Medulla oblongata (tissue), 1 donor: ENCODE data around the gene SPINK2.

ENCODE experiments used
- DNase-seq: peaks from one replicate; pipeline ENCODE4 v3.0.0-alpha.2; 2015; ENCODE audit errors: extremely low spot score

SPINK2 gene

DNA sequence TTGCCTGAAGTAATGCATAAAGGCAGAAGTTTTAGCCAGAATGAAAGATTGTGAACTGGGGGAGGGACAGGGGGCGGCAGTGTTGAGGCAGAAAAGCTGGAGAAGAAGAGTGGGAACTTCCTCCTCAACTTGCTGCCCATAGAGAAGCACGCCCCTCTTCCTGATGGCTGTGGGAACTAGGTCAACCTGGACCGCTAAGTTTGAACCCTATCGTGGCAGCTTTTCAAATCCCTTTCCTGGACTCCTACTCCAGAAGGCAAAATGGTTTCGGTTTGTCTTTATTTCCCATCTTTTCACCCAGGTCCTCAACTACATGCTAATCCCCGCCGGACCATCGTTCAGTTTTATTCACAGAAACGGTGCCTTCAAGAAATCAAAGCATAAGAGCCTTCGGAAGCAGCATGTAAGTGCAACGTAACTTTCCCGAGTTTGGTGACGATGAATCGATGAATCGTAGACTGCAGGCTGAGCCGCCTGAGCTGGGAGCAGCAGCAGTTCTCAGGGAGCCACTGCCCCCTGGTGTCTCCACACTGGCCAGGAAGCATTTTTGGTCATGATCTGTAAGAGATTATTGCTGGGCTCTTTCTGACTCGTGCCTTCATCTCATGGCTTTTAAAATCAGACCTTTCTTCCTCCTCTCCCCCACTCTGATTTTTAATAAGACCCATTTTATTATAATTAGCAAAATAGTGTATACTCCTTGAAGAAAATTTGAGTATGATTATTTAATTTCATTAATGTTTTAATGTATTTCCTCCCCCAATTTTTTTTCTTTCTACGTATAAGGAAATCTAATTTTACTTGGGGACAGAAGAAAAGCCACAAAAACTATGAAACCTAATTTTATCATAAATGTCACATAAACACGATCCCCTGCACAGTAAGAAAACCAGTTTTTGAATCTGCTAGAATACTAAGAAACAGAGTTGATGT is 21.4 kb downstream of the SPINK2 start:
- peak; percentile 93 for DNase-seq

DNA sequence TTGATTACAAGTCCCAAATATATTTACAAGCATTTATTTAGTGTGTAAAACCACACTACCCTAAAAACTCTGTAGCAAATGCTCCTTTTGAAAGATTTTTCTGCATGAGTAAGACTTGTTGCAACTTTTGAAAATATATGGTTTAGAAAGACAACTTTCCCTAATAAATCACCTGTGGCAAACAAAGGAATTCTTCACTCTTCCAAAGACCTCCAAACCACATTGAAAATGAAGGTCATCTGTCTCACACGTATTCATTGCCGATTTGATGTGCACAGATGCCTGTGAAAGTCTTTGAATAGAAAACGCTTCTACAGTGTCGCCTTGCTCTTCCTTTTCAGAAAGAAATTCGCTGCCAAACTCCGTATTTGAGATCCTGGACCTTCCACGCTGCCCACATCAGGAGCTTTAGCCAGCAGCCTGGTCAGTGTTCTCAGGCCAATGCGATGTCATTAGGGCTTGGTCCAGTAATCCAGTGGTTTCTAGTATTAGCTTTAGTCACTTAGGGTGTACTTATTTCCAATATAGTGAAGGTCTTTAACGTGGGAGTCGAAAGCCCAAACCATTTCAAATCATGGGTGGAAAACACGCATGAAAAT is 22.2 kb downstream of the SPINK2 start:
- no peak for DNase-seq

DNA sequence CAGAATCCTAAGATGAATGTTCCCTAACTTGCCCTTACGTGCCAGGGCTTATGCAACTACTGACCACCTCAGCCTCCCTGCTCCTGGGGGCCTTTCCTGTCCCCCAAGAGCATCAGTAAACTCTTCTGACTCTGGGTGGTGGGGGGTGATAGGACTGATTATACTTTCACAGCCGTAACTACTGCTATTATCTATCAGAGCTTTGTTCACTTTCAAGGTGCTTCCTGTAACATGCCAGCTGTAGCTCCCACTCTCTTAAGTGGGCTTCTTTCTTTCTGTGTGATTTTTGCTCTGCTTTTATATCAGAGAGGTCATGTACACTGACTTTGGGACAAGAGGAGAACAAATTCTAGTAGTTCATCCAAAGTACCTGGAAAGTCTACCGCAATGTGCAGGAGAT is 25.3 kb downstream of the SPINK2 start:
- DNase-seq = no peak

DNA sequence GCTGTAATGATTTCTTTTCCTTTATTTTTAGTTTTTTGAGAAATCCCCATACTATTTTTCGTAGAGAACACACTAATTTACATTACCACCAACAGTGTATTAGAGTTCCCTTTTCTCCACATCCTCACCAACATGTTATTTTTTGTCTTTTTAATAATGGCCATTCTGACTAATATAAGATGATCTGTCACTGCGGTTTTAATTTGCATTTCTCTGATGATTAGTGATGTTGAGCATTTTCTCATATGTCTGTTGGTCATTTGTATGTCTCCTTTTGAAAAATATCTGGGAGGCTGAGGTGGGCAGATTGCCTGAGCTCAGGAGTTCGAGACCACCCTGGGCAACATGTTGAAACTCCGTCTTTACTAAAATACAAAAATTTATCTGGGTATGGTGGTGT is 30.2 kb downstream of the SPINK2 start:
- DNase-seq = no peak

DNA sequence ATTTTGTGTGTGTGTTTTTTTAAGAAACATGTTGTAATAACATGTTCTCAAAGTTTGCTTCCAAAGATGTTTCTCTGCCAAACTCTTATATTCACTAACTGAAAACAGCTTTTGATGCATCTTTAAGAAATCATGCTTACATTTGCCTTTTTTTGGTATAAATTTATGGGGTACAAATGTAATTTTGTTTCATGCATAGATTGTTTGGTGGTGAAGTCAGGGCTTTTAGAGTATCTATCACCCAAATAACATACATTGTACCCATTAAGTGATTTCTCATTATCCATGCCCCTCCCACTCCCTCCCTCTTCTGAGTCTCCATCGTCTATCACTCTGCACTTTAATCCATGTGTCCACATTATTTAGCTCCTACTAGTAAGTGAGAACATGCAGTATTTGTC is 30.8 kb downstream of the SPINK2 start:
- no peak for DNase-seq

DNA sequence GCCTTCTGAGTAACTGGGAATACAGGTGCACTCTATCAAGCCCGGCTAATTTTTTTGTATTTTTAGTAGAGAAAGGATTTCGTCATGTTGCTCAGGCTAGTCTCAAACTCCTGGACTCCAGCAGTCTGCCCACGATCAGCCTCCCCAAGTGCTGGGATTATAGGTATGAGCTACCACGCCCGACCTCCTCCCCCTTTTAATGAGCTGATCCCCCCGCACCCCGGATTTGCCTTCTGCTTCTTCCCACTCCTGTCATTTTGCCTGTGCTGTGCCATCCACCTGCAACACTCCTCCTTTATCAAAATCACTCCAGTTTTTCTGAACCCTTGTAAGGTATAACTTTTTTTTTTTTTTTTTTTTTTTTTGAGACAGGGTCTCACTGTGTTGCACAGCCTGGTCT is 33.4 kb downstream of the SPINK2 start:
- no peak for DNase-seq

DNA sequence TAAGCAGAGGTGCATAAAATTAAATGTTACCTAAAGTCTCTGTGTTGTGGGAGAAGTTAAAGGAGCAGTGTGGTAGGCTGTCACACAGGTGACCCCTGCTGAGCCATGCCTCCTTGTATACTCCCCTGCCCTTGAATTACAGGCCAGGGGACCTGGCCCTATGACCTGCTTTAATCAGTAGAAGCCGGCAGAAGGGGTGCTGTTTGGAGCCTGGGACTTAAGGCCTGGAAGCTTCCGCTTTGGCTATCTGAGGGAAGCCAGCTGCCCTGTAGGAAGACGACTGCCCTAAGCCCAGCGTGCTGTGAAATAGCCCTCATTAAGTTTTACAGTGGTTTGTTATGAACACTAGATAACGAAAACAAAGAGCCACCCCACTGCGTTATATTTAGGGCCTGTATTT is 34.1 kb downstream of the SPINK2 start:
- DNase-seq = no peak

DNA sequence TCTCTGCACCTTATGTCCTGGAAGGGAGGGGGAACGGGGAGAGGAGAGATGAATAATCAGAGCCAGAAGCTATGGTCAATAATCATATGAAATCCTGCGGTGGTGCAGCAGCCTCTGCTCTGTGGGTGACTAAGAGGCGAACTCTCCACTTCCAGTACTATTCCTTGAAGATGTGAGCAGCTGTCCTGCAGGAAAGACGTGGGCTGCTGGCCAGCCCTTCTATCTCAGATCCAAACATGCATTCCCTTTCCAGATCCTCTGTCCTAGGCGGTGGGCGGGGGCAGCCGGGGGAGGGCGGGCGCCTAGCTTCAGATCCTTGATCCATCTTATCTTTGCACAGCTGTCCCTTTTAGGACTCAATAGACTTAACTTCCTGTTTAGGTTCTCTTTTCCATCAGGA is 34.5 kb downstream of the SPINK2 start:
- no peak for DNase-seq

DNA sequence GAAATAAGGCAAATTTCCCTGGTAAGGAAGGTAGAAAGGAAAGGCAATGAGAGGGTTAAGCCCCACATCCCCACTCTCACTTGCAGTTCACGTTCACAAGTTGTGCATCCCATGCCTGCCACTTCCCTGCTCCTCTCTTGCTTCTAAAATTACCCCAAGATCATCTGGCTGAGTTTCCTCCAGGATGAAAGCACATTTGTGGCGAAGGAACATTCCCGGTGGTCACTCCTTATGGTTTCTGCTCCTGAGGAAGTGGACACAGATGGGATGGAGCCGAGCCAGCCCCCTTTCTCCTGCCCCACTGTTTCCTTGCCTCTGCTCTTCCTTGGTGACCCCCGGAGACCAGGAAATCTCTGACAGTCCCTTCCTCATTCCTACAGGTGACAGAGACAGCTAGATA is 37.5 kb downstream of the SPINK2 start:
- no peak for DNase-seq

DNA sequence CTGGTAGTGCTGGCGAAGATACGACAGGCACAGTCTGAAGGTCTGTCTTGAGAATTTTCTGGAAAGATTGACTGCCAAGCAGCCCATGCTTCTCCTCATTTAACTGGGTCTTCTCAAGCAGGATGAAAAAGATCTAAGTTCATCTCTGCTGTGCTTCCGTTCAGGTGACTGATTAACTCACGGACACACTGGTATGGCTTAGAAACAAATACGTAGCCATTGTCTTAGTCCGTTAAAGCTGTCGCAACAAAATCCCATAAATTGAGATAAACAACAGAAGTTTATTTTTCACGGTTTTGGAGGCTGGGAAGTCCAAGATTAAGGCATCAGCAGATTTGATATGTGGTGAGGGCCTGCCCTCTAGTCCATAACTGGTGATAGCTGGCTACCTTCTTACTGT is 39.5 kb downstream of the SPINK2 start:
- DNase-seq = no peak

DNA sequence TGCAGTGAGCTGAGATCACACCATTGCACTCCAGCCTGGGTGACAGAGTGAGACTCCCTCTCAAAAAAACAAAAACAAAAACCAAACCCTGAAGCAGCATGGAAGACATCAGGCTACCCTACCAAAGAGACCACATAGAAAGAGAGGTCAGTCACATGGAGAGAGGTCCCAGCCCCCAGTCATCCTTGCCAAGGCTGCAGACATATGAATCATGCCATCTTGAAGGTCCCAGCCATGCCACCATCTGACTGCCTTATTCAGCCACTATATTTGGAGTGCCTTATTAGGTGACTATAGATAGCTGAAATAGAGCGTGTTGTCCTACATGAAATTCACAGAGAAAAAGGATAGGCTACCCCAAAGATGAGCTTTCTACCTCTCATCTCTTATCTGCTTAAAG is 48.2 kb downstream of the SPINK2 start:
- DNase-seq = no peak

DNA sequence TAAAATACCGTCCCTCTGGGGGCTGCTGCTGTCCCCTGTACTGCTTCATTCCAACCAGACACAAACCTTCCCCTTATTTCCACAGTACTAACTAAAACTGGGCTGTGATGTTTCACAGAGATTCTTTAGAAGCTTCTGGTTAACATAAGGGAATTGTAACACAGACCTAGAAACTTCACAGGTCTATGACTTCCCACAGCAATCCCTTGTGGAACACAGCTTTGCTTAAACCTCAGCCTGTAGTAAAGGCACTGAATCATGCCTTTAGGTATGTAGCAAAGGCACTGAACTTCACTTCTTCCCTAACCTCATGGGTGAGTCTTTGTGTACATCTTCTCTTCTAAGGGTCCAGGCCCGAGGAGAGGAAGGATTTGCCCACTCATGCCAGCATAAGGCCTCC is 49.4 kb downstream of the SPINK2 start:
- no peak for DNase-seq

DNA sequence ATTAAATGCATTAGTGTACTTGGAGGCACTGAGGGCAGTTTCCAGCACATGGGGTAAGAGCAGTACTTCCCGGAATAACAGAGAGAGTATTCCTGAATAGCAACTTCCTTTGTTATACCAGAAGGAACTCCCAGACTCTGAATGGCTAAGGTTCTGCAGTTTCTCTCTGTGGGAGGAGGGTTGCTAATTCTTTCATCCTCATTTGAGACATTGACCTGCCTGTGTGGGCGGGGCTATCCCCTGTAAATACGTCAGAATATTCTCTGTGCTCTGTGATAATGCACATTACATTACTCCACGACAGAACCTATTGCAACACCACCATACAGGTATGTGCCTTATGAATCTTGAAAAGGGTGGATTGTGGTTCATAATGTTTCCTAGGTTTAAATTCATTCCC is 52.7 kb downstream of the SPINK2 start:
- no peak for DNase-seq

DNA sequence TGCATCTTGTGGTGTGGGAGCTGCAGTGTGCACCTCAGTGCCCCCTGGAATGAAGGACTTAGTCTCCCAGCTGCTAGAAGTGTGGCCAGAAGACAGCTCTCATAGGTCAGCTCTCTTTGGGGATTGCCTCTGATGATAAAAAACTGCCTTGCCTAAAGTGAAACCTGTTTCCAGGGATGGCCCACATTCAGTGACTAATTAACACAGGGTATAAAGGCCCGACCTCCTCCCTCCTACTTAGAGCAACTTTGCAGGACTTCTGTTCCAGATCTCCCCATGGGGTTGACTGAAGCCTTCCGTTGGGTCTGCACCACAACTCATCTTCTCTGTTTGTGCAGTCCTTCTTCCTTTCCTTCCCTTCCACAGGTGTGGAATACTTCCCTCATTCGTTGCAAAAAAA is 53.2 kb downstream of the SPINK2 start:
- no peak for DNase-seq

DNA sequence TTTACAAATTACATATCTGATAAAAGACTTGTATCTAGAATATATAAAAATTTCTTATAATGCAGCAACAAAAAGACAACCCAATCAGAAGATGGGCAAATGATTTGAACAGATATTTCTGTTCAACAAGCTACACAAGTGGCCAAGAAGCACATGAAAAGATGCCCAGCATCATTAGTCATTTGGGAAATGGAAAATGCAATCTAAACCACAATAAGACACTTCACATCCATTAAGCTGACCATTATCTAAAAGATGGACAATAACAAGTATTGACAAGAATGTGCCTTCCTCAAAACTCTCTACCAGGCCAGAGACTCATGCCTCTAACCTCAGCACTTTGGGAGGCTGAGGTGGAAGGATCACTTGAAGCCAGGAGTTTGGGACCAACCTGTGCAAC is 53.9 kb downstream of the SPINK2 start:
- no peak for DNase-seq

DNA sequence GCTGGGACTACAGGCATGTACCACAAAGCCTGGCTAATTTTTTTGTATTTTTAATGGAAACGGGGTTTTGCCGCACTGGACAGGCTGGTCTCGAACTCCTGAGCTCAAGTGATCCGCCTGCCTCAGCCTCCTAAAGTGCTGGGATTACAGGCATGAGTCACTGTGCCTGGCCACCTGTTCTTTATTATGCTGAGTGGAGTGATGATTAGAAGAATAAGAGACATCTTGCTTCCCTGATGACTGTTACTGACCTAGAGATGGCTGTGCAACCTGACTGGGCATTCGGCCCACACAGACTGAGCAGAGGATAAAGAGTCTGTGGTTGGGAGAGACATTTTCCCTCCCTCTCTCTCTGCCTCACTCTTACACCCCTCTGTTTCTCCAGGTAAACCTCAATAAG is 56.7 kb downstream of the SPINK2 start:
- DNase-seq = no peak

DNA sequence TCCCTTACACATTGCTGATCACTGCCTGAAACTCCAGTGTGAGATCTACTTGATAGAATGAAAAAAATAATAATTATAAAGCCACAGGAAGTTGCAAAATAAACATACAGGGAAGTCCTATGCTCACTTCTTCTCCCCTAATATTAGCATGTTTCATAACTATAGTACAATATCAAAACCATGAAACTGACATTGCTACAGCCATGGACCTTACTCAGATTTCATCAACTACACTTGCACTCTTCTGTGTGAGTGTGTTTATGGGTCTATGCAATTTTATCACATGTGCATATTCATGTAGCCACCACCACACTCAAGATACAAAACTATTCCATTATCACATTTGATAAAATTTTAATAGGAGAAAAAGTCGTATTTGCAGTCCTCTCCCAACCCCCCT is 57.3 kb downstream of the SPINK2 start:
- no peak for DNase-seq

DNA sequence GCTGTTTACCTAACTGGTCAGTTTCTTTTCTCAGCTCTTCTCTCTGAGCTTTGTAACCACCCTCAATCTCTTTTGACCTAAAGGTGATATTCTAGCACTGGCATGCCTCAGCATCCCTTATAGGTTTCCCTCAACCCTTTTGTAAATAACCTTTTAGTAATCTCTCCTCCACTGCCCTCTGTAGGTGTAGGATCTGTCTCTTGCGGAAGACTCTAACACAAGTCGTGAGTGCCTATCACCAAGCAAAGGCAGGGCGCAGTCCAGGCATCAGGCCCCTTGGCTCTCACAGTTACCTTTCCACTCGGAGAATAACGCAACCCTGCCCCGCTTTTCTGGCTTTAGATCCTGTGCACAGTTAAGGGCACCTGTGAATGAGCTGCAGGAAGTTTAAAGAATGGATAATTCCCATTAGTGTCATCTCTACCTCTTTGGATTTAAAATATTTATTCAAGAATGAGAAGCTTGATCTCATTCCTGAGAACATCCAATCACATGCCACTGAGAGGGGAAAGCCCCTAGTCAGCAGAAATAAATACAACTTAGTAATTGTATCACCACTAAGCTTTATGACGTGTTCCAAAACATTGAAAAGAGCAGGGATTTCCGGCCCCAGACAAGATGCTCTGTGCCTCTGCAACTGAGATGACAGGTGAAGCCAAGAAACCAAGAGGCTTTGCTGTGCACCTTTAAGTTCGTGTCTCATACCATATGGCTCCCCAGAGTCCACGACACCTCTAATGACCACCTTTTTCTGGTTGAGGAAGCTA is 58.8 kb downstream of the SPINK2 start:
- no peak for DNase-seq

DNA sequence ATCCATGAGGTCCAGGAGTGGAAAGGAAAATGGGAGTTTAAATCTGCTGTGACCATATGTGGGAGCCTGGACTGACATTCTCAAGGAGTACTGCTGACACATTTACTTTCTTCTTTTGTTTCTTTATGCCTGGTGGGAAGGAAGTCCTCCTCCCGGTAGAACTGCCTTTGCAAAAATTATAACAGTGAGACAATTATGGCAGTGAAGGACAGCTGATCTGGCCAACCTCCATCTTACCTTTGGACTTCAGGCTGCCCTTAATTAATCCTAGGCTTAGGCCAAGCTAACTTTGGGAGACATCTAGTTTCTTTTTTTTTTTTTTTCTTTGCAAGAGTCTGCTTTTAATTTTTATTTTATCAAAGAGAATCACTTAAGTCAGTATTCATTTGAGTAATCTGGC is 61.3 kb downstream of the SPINK2 start:
- no peak for DNase-seq
